ENCODE results near the gene POLR3H.
A peak's percentile ranks its signal among the peaks of the same experiment; 100 is the strongest.

POLR3H gene

GRCh38 chr22:41550952-41551491 lies 6.8 kb upstream of the POLR3H start:
- no peaks in the 10 kb centered on the region for H3K4me1 ChIP-seq (ENCODE audit: control insufficient read depth, insufficient read depth, low read length)
- no peaks in the 10 kb centered on the region for H3K36me3 ChIP-seq (ENCODE audit: control insufficient read depth, insufficient read depth, low read length)
- H3K9me3 ChIP-seq (ENCODE audit: control insufficient read depth, insufficient read depth, low read length), result no peaks in the 10 kb centered on the region
- H3K27me3 ChIP-seq (ENCODE audit: control insufficient read depth, insufficient read depth, low read length), result no peaks in the 10 kb centered on the region
- no peak overlapping the region for H3K4me3 ChIP-seq (ENCODE audit: low read depth, low read length)
- no peak overlapping the region for H3K27ac ChIP-seq (ENCODE audit: low read depth, low read length)
- no peak overlapping the region for H3K9ac ChIP-seq (ENCODE audit: low read depth, low read length)

DNA sequence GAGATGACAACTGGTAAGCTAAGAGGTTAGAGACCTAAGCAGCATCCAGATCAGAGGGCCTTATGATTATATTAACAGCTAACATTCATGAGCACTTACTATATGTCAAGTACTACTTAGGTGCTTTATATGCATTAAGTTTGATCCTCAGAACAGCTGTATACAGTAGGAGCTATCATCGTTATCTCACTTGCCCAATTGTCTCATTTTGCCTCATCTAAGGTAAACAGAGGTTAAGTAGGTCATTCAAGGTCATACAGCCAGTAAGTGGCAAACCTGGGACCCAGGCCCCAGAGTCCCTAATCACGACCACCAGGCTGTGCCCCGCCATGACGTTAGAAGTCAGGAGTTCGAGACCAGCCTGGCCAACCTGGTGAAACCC lies 4.6 kb upstream of the POLR3H start:
- Histone ChIP-seq H3K4me3 (ENCODE audit: low read depth, low read length) (no peak overlapping the region), H3K9ac (ENCODE audit: low read depth, low read length) (no peak overlapping the region), H3K4me1 (ENCODE audit: control insufficient read depth, insufficient read depth, low read length) (peaks cover 7% of the 10 kb centered on the region), H3K27ac (ENCODE audit: low read depth, low read length) (no peak overlapping the region), H3K9me3 (ENCODE audit: control insufficient read depth, insufficient read depth, low read length) (no peaks in the 10 kb centered on the region), H3K27me3 (ENCODE audit: control insufficient read depth, insufficient read depth, low read length) (no peaks in the 10 kb centered on the region), H3K36me3 (ENCODE audit: control insufficient read depth, insufficient read depth, low read length) (no peaks in the 10 kb centered on the region)

- Histone ChIP-seq H3K4me1 (ENCODE audit: control insufficient read depth, insufficient read depth, low read length) (peaks cover 7% of the 10 kb centered on the region), H3K36me3 (ENCODE audit: control insufficient read depth, insufficient read depth, low read length) (peaks cover 8% of the 10 kb centered on the region), H3K9ac (ENCODE audit: low read depth, low read length) (no peak overlapping the region), H3K4me3 (ENCODE audit: low read depth, low read length) (peak overlapping the region; percentile 84), H3K27me3 (ENCODE audit: control insufficient read depth, insufficient read depth, low read length) (no peaks in the 10 kb centered on the region), H3K9me3 (ENCODE audit: control insufficient read depth, insufficient read depth, low read length) (no peaks in the 10 kb centered on the region), H3K27ac (ENCODE audit: low read depth, low read length) (no peak overlapping the region)
Measured at GRCh38 chr22:41544671-41545476, 604 bp upstream of the POLR3H start.

DNA sequence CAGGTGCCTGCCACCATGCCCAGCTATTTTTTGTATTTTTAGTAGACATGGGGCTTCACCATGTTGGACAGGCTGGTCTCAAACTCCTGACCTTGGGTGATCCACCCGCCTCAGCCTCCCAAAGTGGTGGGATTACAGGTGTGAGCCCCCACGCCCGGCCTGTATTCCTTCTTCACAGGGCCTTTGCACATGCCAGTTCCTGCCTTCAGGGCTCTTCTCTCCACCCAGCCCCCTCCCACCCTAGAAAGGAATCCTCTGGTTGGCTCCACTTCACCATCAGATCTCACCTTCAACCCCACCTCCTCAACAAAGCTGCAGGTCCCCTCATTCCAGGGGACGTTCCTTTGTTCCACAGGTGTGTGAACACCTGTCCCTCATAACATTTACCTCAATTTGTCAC lies 2.0 kb downstream of the POLR3H start:
- H3K9me3 ChIP-seq (ENCODE audit: control insufficient read depth, insufficient read depth, low read length), result no peaks in the 10 kb centered on the region
- H3K4me3 ChIP-seq (ENCODE audit: low read depth, low read length), result no peak overlapping the region
- H3K4me1 ChIP-seq (ENCODE audit: control insufficient read depth, insufficient read depth, low read length), result peaks cover 7% of the 10 kb centered on the region

GRCh38 chr22:41541484-41541883 lies 2.8 kb downstream of the POLR3H start:
- no peaks in the 10 kb centered on the region for H3K27me3 ChIP-seq (ENCODE audit: control insufficient read depth, insufficient read depth, low read length)
- no peak overlapping the region for H3K4me3 ChIP-seq (ENCODE audit: low read depth, low read length)
- H3K4me1 ChIP-seq (ENCODE audit: control insufficient read depth, insufficient read depth, low read length), result peaks cover 11% of the 10 kb centered on the region
- peaks cover 21% of the 10 kb centered on the region for H3K36me3 ChIP-seq (ENCODE audit: control insufficient read depth, insufficient read depth, low read length)
- no peak overlapping the region for H3K9ac ChIP-seq (ENCODE audit: low read depth, low read length)
- H3K27ac ChIP-seq (ENCODE audit: low read depth, low read length), result no peak overlapping the region
- H3K9me3 ChIP-seq (ENCODE audit: control insufficient read depth, insufficient read depth, low read length), result no peaks in the 10 kb centered on the region

More for the DNA sequence above, 2.0 kb downstream of the POLR3H start:
- Histone ChIP-seq H3K36me3 (ENCODE audit: control insufficient read depth, insufficient read depth, low read length) (peaks cover 21% of the 10 kb centered on the region), H3K27me3 (ENCODE audit: control insufficient read depth, insufficient read depth, low read length) (no peaks in the 10 kb centered on the region), H3K9ac (ENCODE audit: low read depth, low read length) (no peak overlapping the region), H3K27ac (ENCODE audit: low read depth, low read length) (no peak overlapping the region)

DNA sequence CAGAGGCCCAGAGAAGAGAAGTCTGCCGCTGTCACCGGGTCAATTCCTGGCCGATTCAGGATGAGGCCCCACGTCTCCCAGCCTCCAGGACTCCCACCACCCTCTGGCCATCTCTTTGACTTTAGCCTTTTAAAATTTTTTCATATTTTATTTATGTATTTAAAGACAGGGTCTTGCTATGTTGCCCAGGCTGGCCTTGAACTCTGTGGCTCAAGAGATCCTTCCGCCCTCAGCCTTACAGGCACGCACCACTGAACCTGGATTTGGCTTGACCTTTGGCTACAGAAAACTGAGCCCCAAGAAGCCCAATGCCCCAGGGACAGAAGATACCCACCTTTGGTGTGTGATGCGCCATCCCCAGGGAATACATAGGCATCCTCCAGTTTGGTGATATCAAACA lies 3.9 kb downstream of the POLR3H start:
- no peak overlapping the region for H3K27ac ChIP-seq (ENCODE audit: low read depth, low read length)
- no peaks in the 10 kb centered on the region for H3K9me3 ChIP-seq (ENCODE audit: control insufficient read depth, insufficient read depth, low read length)
- H3K4me3 ChIP-seq (ENCODE audit: low read depth, low read length), result no peak overlapping the region
- H3K4me1 ChIP-seq (ENCODE audit: control insufficient read depth, insufficient read depth, low read length), result peaks cover 11% of the 10 kb centered on the region
- H3K36me3 ChIP-seq (ENCODE audit: control insufficient read depth, insufficient read depth, low read length), result peaks cover 21% of the 10 kb centered on the region
- H3K27me3 ChIP-seq (ENCODE audit: control insufficient read depth, insufficient read depth, low read length), result no peaks in the 10 kb centered on the region
- no peak overlapping the region for H3K9ac ChIP-seq (ENCODE audit: low read depth, low read length)

DNA sequence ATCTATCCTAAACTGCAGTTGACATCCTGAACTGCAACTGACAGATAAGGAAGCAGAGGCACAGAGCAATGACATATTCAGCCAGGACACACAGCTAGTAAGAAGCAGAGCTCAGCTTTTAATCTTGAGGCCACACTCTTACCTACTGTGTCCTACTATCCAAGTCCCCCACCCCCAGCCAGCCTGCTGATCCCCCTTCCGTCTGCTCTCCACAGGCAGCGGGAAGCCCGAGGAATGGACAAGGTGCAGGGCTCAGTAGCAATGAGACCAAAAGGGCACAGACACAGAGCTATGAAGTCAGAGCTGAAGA lies 4.3 kb downstream of the POLR3H start:
- Histone ChIP-seq H3K9ac (ENCODE audit: low read depth, low read length) (no peak overlapping the region), H3K27ac (ENCODE audit: low read depth, low read length) (no peak overlapping the region), H3K9me3 (ENCODE audit: control insufficient read depth, insufficient read depth, low read length) (no peaks in the 10 kb centered on the region), H3K4me3 (ENCODE audit: low read depth, low read length) (no peak overlapping the region), H3K4me1 (ENCODE audit: control insufficient read depth, insufficient read depth, low read length) (peaks cover 8% of the 10 kb centered on the region), H3K36me3 (ENCODE audit: control insufficient read depth, insufficient read depth, low read length) (peaks cover 24% of the 10 kb centered on the region), H3K27me3 (ENCODE audit: control insufficient read depth, insufficient read depth, low read length) (no peaks in the 10 kb centered on the region)

GRCh38 chr22:41539146-41540005 lies 4.9 kb downstream of the POLR3H start:
- Histone ChIP-seq H3K9ac (ENCODE audit: low read depth, low read length) (no peak overlapping the region), H3K4me3 (ENCODE audit: low read depth, low read length) (no peak overlapping the region), H3K27me3 (ENCODE audit: control insufficient read depth, insufficient read depth, low read length) (no peaks in the 10 kb centered on the region), H3K27ac (ENCODE audit: low read depth, low read length) (no peak overlapping the region), H3K36me3 (ENCODE audit: control insufficient read depth, insufficient read depth, low read length) (peaks cover 27% of the 10 kb centered on the region), H3K4me1 (ENCODE audit: control insufficient read depth, insufficient read depth, low read length) (0 out of 2 replicates have a peak, but pooled peaks cover 4% of the 10 kb centered on the region), H3K9me3 (ENCODE audit: control insufficient read depth, insufficient read depth, low read length) (no peaks in the 10 kb centered on the region)

- Histone ChIP-seq H3K4me1 (ENCODE audit: control insufficient read depth, insufficient read depth, low read length) (0 out of 2 replicates have a peak, but pooled peaks cover 4% of the 10 kb centered on the region), H3K9me3 (ENCODE audit: control insufficient read depth, insufficient read depth, low read length) (no peaks in the 10 kb centered on the region), H3K36me3 (ENCODE audit: control insufficient read depth, insufficient read depth, low read length) (peaks cover 30% of the 10 kb centered on the region), H3K9ac (ENCODE audit: low read depth, low read length) (no peak overlapping the region), H3K4me3 (ENCODE audit: low read depth, low read length) (no peak overlapping the region), H3K27me3 (ENCODE audit: control insufficient read depth, insufficient read depth, low read length) (no peaks in the 10 kb centered on the region), H3K27ac (ENCODE audit: low read depth, low read length) (no peak overlapping the region)
Measured at GRCh38 chr22:41538583-41538982, 5.7 kb downstream of the POLR3H start.

- 0 out of 2 replicates have a peak, but pooled peaks cover 6% of the 10 kb centered on the region for H3K4me1 ChIP-seq (ENCODE audit: control insufficient read depth, insufficient read depth, low read length)
- H3K27me3 ChIP-seq (ENCODE audit: control insufficient read depth, insufficient read depth, low read length), result no peaks in the 10 kb centered on the region
- peaks cover 35% of the 10 kb centered on the region for H3K36me3 ChIP-seq (ENCODE audit: control insufficient read depth, insufficient read depth, low read length)
- no peak overlapping the region for H3K27ac ChIP-seq (ENCODE audit: low read depth, low read length)
- H3K4me3 ChIP-seq (ENCODE audit: low read depth, low read length), result no peak overlapping the region
- no peaks in the 10 kb centered on the region for H3K9me3 ChIP-seq (ENCODE audit: control insufficient read depth, insufficient read depth, low read length)
- H3K9ac ChIP-seq (ENCODE audit: low read depth, low read length), result no peak overlapping the region
Measured at GRCh38 chr22:41537203-41537602, 7.1 kb downstream of the POLR3H start.

- peaks cover 49% of the 10 kb centered on the region for H3K36me3 ChIP-seq (ENCODE audit: control insufficient read depth, insufficient read depth, low read length)
- no peaks in the 10 kb centered on the region for H3K27me3 ChIP-seq (ENCODE audit: control insufficient read depth, insufficient read depth, low read length)
- no peaks in the 10 kb centered on the region for H3K9me3 ChIP-seq (ENCODE audit: control insufficient read depth, insufficient read depth, low read length)
- H3K4me1 ChIP-seq (ENCODE audit: control insufficient read depth, insufficient read depth, low read length), result 0 out of 2 replicates have a peak, but pooled peaks cover 6% of the 10 kb centered on the region
- no peak overlapping the region for H3K27ac ChIP-seq (ENCODE audit: low read depth, low read length)
- no peak overlapping the region for H3K4me3 ChIP-seq (ENCODE audit: low read depth, low read length)
- H3K9ac ChIP-seq (ENCODE audit: low read depth, low read length), result no peak overlapping the region
Measured at GRCh38 chr22:41535244-41535643, 9.0 kb downstream of the POLR3H start.
